Osteocyte (in vitro differentiated cells): ENCODE results near the gene SDC3. TPM values are rescaled to one million over a fixed set of nuclear protein-coding genes. Genes with fewer than 3 reads are reported as not detected.

Experiments used
- DNase-seq: peaks from one replicate; pipeline ENCODE4 v3.0.0; 2021; ENCODE audit warnings: mixed read lengths; ENCODE audit not compliant: unreplicated experiment; ENCODE audit errors: extremely low spot score
- H3K27ac Mint-ChIP-seq: one replicate; pipeline ENCODE4 v1.8.0; 2021; ENCODE audit warnings: mild to moderate bottlenecking, mixed read lengths; ENCODE audit not compliant: unreplicated experiment
- H3K27me3 Mint-ChIP-seq: one replicate; pipeline ENCODE4 v1.8.0; 2021; ENCODE audit warnings: mixed read lengths; ENCODE audit not compliant: unreplicated experiment
- H3K36me3 Mint-ChIP-seq: one replicate; pipeline ENCODE4 v1.8.0; 2021; ENCODE audit warnings: mixed read lengths; ENCODE audit not compliant: unreplicated experiment
- H3K4me1 Mint-ChIP-seq: one replicate; pipeline ENCODE4 v1.8.0; 2021; ENCODE audit warnings: mixed read lengths; ENCODE audit not compliant: unreplicated experiment
- H3K4me3 Mint-ChIP-seq: one replicate; pipeline ENCODE4 v1.8.0; 2021; ENCODE audit warnings: mild to moderate bottlenecking, moderate library complexity, mixed read lengths; ENCODE audit not compliant: unreplicated experiment
- H3K9me3 Mint-ChIP-seq: one replicate; pipeline ENCODE4 v1.8.0; 2021; ENCODE audit warnings: mixed read lengths; ENCODE audit not compliant: unreplicated experiment
- total RNA-seq: library from RNA; stranded (reverse); gene quantifications from 2 replicates; pipeline ENCODE4 v1.2.1, GENCODE V29; 2021
- TF ChIP-seq, protein P1 (sequence below): fragments of 200-600 bp; sonication (generic); IDR thresholded peaks from 2 replicates; pipeline ENCODE4 v1.5.0; 2021; ENCODE audit warnings: antibody characterized with exemption, mild to moderate bottlenecking, moderate library complexity

Gene SDC3
- total RNA-seq, 1 donor from 2014 or later = 54.4 TPM

GRCh38 chr1:30928789-30929134 lies 20.2 kb upstream of the SDC3 start:
- no peak for DNase-seq
- TF ChIP-seq, protein P1, sequence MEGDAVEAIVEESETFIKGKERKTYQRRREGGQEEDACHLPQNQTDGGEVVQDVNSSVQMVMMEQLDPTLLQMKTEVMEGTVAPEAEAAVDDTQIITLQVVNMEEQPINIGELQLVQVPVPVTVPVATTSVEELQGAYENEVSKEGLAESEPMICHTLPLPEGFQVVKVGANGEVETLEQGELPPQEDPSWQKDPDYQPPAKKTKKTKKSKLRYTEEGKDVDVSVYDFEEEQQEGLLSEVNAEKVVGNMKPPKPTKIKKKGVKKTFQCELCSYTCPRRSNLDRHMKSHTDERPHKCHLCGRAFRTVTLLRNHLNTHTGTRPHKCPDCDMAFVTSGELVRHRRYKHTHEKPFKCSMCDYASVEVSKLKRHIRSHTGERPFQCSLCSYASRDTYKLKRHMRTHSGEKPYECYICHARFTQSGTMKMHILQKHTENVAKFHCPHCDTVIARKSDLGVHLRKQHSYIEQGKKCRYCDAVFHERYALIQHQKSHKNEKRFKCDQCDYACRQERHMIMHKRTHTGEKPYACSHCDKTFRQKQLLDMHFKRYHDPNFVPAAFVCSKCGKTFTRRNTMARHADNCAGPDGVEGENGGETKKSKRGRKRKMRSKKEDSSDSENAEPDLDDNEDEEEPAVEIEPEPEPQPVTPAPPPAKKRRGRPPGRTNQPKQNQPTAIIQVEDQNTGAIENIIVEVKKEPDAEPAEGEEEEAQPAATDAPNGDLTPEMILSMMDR = no peak
- Mint-ChIP-seq H3K27me3 (no peaks in the 10 kb centered on the region), H3K9me3 (no peaks in the 10 kb centered on the region), H3K27ac (no peak overlapping the region), H3K4me1 (peaks cover 6% of the 10 kb centered on the region), H3K36me3 (peaks cover 12% of the 10 kb centered on the region), H3K4me3 (no peak overlapping the region)

GRCh38 chr1:30928171-30928570 lies 19.6 kb upstream of the SDC3 start:
- Mint-ChIP-seq H3K4me3 (no peak overlapping the region), H3K27ac (no peak overlapping the region), H3K9me3 (no peaks in the 10 kb centered on the region), H3K36me3 (peaks cover 12% of the 10 kb centered on the region), H3K27me3 (no peaks in the 10 kb centered on the region), H3K4me1 (peaks cover 8% of the 10 kb centered on the region)
- TF ChIP-seq, protein P1 = no peak
- DNase-seq = no peak

DNA sequence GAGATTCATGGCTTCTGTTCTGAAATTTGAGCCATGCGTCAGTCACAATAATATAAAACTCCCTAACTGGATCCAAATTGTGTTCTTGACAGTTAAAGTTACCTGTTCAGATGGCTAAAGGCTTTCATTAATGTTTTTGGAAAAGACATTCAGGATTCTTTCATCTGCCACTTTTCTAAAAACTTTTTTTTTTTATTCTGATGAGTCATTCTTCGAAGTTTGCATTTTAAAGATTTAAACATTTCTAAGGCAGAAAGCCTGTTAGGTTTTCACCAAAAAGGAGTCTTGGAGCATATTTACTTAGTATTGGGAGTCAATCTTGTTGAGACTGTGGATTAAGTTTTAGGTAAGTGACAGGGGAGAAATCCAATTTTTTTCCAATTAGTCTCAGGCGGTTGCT lies 18.9 kb upstream of the SDC3 start:
- Mint-ChIP-seq H3K4me1 (peaks cover 8% of the 10 kb centered on the region), H3K9me3 (no peaks in the 10 kb centered on the region), H3K27me3 (no peaks in the 10 kb centered on the region), H3K4me3 (no peak overlapping the region), H3K27ac (no peak overlapping the region), H3K36me3 (peaks cover 7% of the 10 kb centered on the region)
- DNase-seq = no peak
- TF ChIP-seq, protein P1 = no peak

GRCh38 chr1:30923597-30923996 lies 15.0 kb upstream of the SDC3 start:
- DNase-seq = no peak
- Mint-ChIP-seq H3K4me3 (no peak overlapping the region), H3K36me3 (no peaks in the 10 kb centered on the region), H3K4me1 (peaks cover 14% of the 10 kb centered on the region), H3K9me3 (no peaks in the 10 kb centered on the region), H3K27ac (no peak overlapping the region), H3K27me3 (no peaks in the 10 kb centered on the region)
- TF ChIP-seq, protein P1 = no peak

DNA sequence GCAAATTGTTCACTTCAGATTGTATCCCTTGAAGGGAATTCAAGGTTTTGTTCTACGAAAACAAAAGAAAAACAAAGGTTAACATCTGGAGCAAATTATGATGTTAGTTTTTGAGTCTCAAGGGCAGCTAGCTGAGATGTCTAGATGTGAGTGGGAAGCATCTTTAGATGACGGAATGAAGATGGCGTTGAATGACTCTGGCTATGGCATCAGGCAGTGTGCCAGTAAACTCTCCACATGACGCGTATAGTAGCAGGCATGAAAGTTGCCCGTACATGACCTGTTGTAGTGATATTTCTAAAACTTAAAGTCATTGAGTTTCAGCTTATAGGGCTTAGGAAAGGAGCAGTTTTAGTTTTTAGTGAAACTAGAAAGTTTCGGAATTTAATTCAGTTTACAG lies 12.3 kb upstream of the SDC3 start:
- TF ChIP-seq, protein P1 = no peak
- no peaks in the 10 kb centered on the region for H3K36me3 Mint-ChIP-seq
- no peaks in the 10 kb centered on the region for H3K9me3 Mint-ChIP-seq
- no peaks in the 10 kb centered on the region for H3K27me3 Mint-ChIP-seq
- no peak overlapping the region for H3K4me3 Mint-ChIP-seq
- no peak for DNase-seq
- H3K4me1 Mint-ChIP-seq = peaks cover 11% of the 10 kb centered on the region
- no peak overlapping the region for H3K27ac Mint-ChIP-seq
